HL-60 (cell line): ENCODE data around the gene CRYZ.

Experiments used
- DNase-seq, 2 experiments: peaks; one replicate each; pipeline ENCODE4 v3.0.0-alpha.2; 2010 to 2020; ENCODE audit warnings: low read depth in 1 of 2, low spot score in 1 of 2
- H3K27ac ChIP-seq: fragments of 250-450 bp; sonication (Bioruptor Pico); replicated peaks from 2 replicates; pipeline ENCODE4 v1.5.1; 2020; ENCODE audit warnings: mild to moderate bottlenecking, moderate library complexity
- H3K27me3 ChIP-seq: fragments of 250-450 bp; sonication (Bioruptor Pico); 2 replicates; pipeline ENCODE4 v1.5.1; 2021; ENCODE audit warnings: mild to moderate bottlenecking, moderate library complexity; ENCODE audit not compliant: insufficient read depth, poor library complexity, severe bottlenecking
- H3K4me3 ChIP-seq: replicated peaks from 2 replicates; pipeline ENCODE4 v1.5.1; 2011; ENCODE audit warnings: mild to moderate bottlenecking, control low read depth, low read length; ENCODE audit not compliant: insufficient read depth
- CTCF ChIP-seq: IDR thresholded peaks from one replicate; pipeline ENCODE4 v1.5.1; 2011; ENCODE audit warnings: low read length, control low read depth, inconsistent platforms; ENCODE audit not compliant: insufficient read depth
- GABPA ChIP-seq: IDR thresholded peaks from 2 replicates; pipeline ENCODE4 v1.6.1; 2012; ENCODE audit warnings: low read depth
- POLR2AphosphoS5 ChIP-seq: IDR thresholded peaks from 2 replicates; pipeline ENCODE4 v1.6.1; 2012; ENCODE audit warnings: low read depth
- REST ChIP-seq: IDR thresholded peaks from 2 replicates; pipeline ENCODE4 v1.6.1; 2012; ENCODE audit warnings: low read depth; ENCODE audit not compliant: insufficient replicate concordance
- SPI1 ChIP-seq: IDR thresholded peaks from 2 replicates; pipeline ENCODE4 v1.6.1; 2012; ENCODE audit warnings: low read depth, mild to moderate bottlenecking, borderline replicate concordance

Gene CRYZ

GRCh38 chr1:74729741-74730478 lies 2.9 kb downstream of the CRYZ start:
- no peak for DNase-seq
- no peaks in the 10 kb centered on the region for H3K27me3 ChIP-seq
- no peak for TF ChIP-seq SPI1

GRCh38 chr1:74728736-74729135 lies 4.1 kb downstream of the CRYZ start:
- no peak overlapping the region for H3K4me3 ChIP-seq
- no peak for DNase-seq
- H3K27ac ChIP-seq: no peak overlapping the region
- TF ChIP-seq CTCF (no peak), REST (no peak), POLR2AphosphoS5 (no peak)
- H3K27me3 ChIP-seq: no peaks in the 10 kb centered on the region

More at GRCh38 chr1:74729741-74730478, 2.9 kb downstream of the CRYZ start:
- H3K27ac ChIP-seq: no peak overlapping the region
- H3K4me3 ChIP-seq: no peak overlapping the region

GRCh38 chr1:74726063-74726462 lies 6.8 kb downstream of the CRYZ start:
- Histone ChIP-seq H3K4me3 (no peak overlapping the region), H3K27ac (no peak overlapping the region), H3K27me3 (no peaks in the 10 kb centered on the region)
- TF ChIP-seq REST (no peak), GABPA (no peak)
- no peak for DNase-seq

GRCh38 chr1:74717626-74718025 lies 15.2 kb downstream of the CRYZ start:
- TF ChIP-seq CTCF (no peak), GABPA (no peak), POLR2AphosphoS5 (no peak), SPI1 (no peak)
- H3K27me3 ChIP-seq: no peaks in the 10 kb centered on the region
- DNase-seq: no peak

GRCh38 chr1:74716822-74717221 lies 16.0 kb downstream of the CRYZ start:
- TF ChIP-seq POLR2AphosphoS5 (no peak), SPI1 (no peak), CTCF (no peak), REST (no peak), GABPA (no peak)
- DNase-seq: no peak
- no peaks in the 10 kb centered on the region for H3K27me3 ChIP-seq
- no peak overlapping the region for H3K27ac ChIP-seq
- no peak overlapping the region for H3K4me3 ChIP-seq

More at GRCh38 chr1:74717626-74718025, 15.2 kb downstream of the CRYZ start:
- H3K27ac ChIP-seq: no peak overlapping the region
- no peak overlapping the region for H3K4me3 ChIP-seq
